ENCODE measurements around the gene TEX9.

The TEX9 gene

GRCh38 chr15:56356616-56357015 lies 8.6 kb upstream of the TEX9 start:
- no peaks in the 10 kb centered on the region for H3K79me1 ChIP-seq (ENCODE audit: low read length)
- no peak overlapping the region for H3K14ac ChIP-seq (ENCODE audit: low read length)
- no peaks in the 10 kb centered on the region for H3K9me3 ChIP-seq (ENCODE audit: insufficient read depth, low read depth, low read length)
- no peak for DNase-seq
- no peak overlapping the region for H3K4me2 ChIP-seq (ENCODE audit: low read length)
- H4K91ac ChIP-seq (ENCODE audit: low read depth, low read length), result no peak overlapping the region
- H3K27ac ChIP-seq (ENCODE audit: low read depth, low read length), result no peak overlapping the region
- H3K23ac ChIP-seq (ENCODE audit: low read length), result no peak overlapping the region
- no peak overlapping the region for H2AK5ac ChIP-seq (ENCODE audit: low read length)
- no peak overlapping the region for H3K4ac ChIP-seq (ENCODE audit: low read depth, low read length)
- H4K12ac ChIP-seq (ENCODE audit: low read depth, low read length), result no peak overlapping the region
- no peaks in the 10 kb centered on the region for H3K36me3 ChIP-seq (ENCODE audit: control insufficient read depth in 1 of 2, insufficient read depth in 2 of 2, low read length in 2 of 2)
- no peaks in the 10 kb centered on the region for H3K27me3 ChIP-seq (ENCODE audit: insufficient read depth, low read length)
- H2BK120ac ChIP-seq (ENCODE audit: insufficient read depth, low read length, poor library complexity), result no peak overlapping the region
- H2AFZ ChIP-seq (ENCODE audit: insufficient read depth, low read length, poor library complexity), result no peak overlapping the region
- no peak overlapping the region for H2BK5ac ChIP-seq (ENCODE audit: low read depth, low read length, poor library complexity)
- H3K79me2 ChIP-seq (ENCODE audit: control insufficient read depth, insufficient read depth, low read length, poor library complexity), result no peaks in the 10 kb centered on the region
- H3K9ac ChIP-seq (ENCODE audit: low read length), result no peak overlapping the region
- H3K4me3 ChIP-seq (ENCODE audit: low read depth, low read length), result no peak overlapping the region
- no CpG with 5 or more reads among the region's 2 CpGs for WGBS (ENCODE audit: extremely low coverage, insufficient coverage, insufficient read length)
- H2BK12ac ChIP-seq (ENCODE audit: low read length), result no peak overlapping the region
- no peak overlapping the region for H4K8ac ChIP-seq (ENCODE audit: low read depth, low read length)
- no peaks in the 10 kb centered on the region for H3K4me1 ChIP-seq (ENCODE audit: control insufficient read depth in 1 of 2, insufficient read depth in 2 of 2, low read length in 2 of 2)
- no peak overlapping the region for H3K18ac ChIP-seq (ENCODE audit: low read length)

GRCh38 chr15:56358604-56359003 lies 6.6 kb upstream of the TEX9 start:
- WGBS (ENCODE audit: extremely low coverage, insufficient coverage, insufficient read length), result no CpG with 5 or more reads among the region's 7 CpGs
- H3K79me2 ChIP-seq (ENCODE audit: control insufficient read depth, insufficient read depth, low read length, poor library complexity), result no peaks in the 10 kb centered on the region
- no peak overlapping the region for H4K8ac ChIP-seq (ENCODE audit: low read depth, low read length)
- no peaks in the 10 kb centered on the region for H3K4me1 ChIP-seq (ENCODE audit: control insufficient read depth in 1 of 2, insufficient read depth in 2 of 2, low read length in 2 of 2)
- H3K9me3 ChIP-seq (ENCODE audit: insufficient read depth, low read depth, low read length), result no peaks in the 10 kb centered on the region
- no peaks in the 10 kb centered on the region for H3K27me3 ChIP-seq (ENCODE audit: insufficient read depth, low read length)
- no peak overlapping the region for H3K4me3 ChIP-seq (ENCODE audit: low read depth, low read length)
- no peak overlapping the region for H3K4me2 ChIP-seq (ENCODE audit: low read length)
- H4K91ac ChIP-seq (ENCODE audit: low read depth, low read length), result no peak overlapping the region
- H2AK5ac ChIP-seq (ENCODE audit: low read length), result no peak overlapping the region
- H3K4ac ChIP-seq (ENCODE audit: low read depth, low read length), result no peak overlapping the region
- H4K12ac ChIP-seq (ENCODE audit: low read depth, low read length), result no peak overlapping the region
- DNase-seq, result no peak
- H3K9ac ChIP-seq (ENCODE audit: low read length), result no peak overlapping the region
- H3K23ac ChIP-seq (ENCODE audit: low read length), result no peak overlapping the region
- H2AFZ ChIP-seq (ENCODE audit: insufficient read depth, low read length, poor library complexity), result no peak overlapping the region
- no peaks in the 10 kb centered on the region for H3K79me1 ChIP-seq (ENCODE audit: low read length)
- H2BK5ac ChIP-seq (ENCODE audit: low read depth, low read length, poor library complexity), result no peak overlapping the region
- no peak overlapping the region for H3K27ac ChIP-seq (ENCODE audit: low read depth, low read length)
- H3K14ac ChIP-seq (ENCODE audit: low read length), result no peak overlapping the region
- no peak overlapping the region for H2BK12ac ChIP-seq (ENCODE audit: low read length)
- H2BK120ac ChIP-seq (ENCODE audit: insufficient read depth, low read length, poor library complexity), result no peak overlapping the region
- no peak overlapping the region for H3K18ac ChIP-seq (ENCODE audit: low read length)
- H3K36me3 ChIP-seq (ENCODE audit: control insufficient read depth in 1 of 2, insufficient read depth in 2 of 2, low read length in 2 of 2), result no peaks in the 10 kb centered on the region

GRCh38 chr15:56361987-56362386 lies 3.2 kb upstream of the TEX9 start:
- WGBS (ENCODE audit: extremely low coverage, insufficient coverage, insufficient read length), result no CpG with 5 or more reads among the region's 1 CpG
- H4K12ac ChIP-seq (ENCODE audit: low read depth, low read length), result no peak overlapping the region

GRCh38 chr15:56366211-56366610 lies 985 bp downstream of the TEX9 start:
- WGBS (ENCODE audit: extremely low coverage, insufficient coverage, insufficient read length), result no CpG with 5 or more reads among the region's 2 CpGs

More at GRCh38 chr15:56361987-56362386, 3.2 kb upstream of the TEX9 start:
- Histone ChIP-seq H3K79me1 (ENCODE audit: low read length) (no peaks in the 10 kb centered on the region), H3K27me3 (ENCODE audit: insufficient read depth, low read length) (no peaks in the 10 kb centered on the region), H4K91ac (ENCODE audit: low read depth, low read length) (no peak overlapping the region), H3K4ac (ENCODE audit: low read depth, low read length) (no peak overlapping the region), H2BK5ac (ENCODE audit: low read depth, low read length, poor library complexity) (no peak overlapping the region), H3K9ac (ENCODE audit: low read length) (no peak overlapping the region), H2BK120ac (ENCODE audit: insufficient read depth, low read length, poor library complexity) (no peak overlapping the region), H3K4me3 (ENCODE audit: low read depth, low read length) (no peak overlapping the region), H3K27ac (ENCODE audit: low read depth, low read length) (no peak overlapping the region), H3K18ac (ENCODE audit: low read length) (no peak overlapping the region), H3K79me2 (ENCODE audit: control insufficient read depth, insufficient read depth, low read length, poor library complexity) (no peaks in the 10 kb centered on the region), H3K23ac (ENCODE audit: low read length) (no peak overlapping the region), H2BK12ac (ENCODE audit: low read length) (no peak overlapping the region), H2AFZ (ENCODE audit: insufficient read depth, low read length, poor library complexity) (no peak overlapping the region), H3K36me3 (ENCODE audit: control insufficient read depth in 1 of 2, insufficient read depth in 2 of 2, low read length in 2 of 2) (no peaks in the 10 kb centered on the region), H2AK5ac (ENCODE audit: low read length) (no peak overlapping the region), H3K9me3 (ENCODE audit: insufficient read depth, low read depth, low read length) (no peaks in the 10 kb centered on the region), H3K14ac (ENCODE audit: low read length) (no peak overlapping the region), H3K4me2 (ENCODE audit: low read length) (no peak overlapping the region), H3K4me1 (ENCODE audit: control insufficient read depth in 1 of 2, insufficient read depth in 2 of 2, low read length in 2 of 2) (no peaks in the 10 kb centered on the region), H4K8ac (ENCODE audit: low read depth, low read length) (no peak overlapping the region)
- no peak for DNase-seq

More at GRCh38 chr15:56366211-56366610, 985 bp downstream of the TEX9 start:
- Histone ChIP-seq H4K12ac (ENCODE audit: low read depth, low read length) (no peak overlapping the region), H3K9me3 (ENCODE audit: insufficient read depth, low read depth, low read length) (no peaks in the 10 kb centered on the region), H3K36me3 (ENCODE audit: control insufficient read depth in 1 of 2, insufficient read depth in 2 of 2, low read length in 2 of 2) (no peaks in the 10 kb centered on the region), H2AK5ac (ENCODE audit: low read length) (no peak overlapping the region), H3K27ac (ENCODE audit: low read depth, low read length) (no peak overlapping the region), H3K23ac (ENCODE audit: low read length) (no peak overlapping the region), H2AFZ (ENCODE audit: insufficient read depth, low read length, poor library complexity) (no peak overlapping the region), H2BK5ac (ENCODE audit: low read depth, low read length, poor library complexity) (no peak overlapping the region), H4K91ac (ENCODE audit: low read depth, low read length) (no peak overlapping the region), H3K9ac (ENCODE audit: low read length) (no peak overlapping the region), H3K14ac (ENCODE audit: low read length) (no peak overlapping the region), H3K79me1 (ENCODE audit: low read length) (no peaks in the 10 kb centered on the region), H3K4me2 (ENCODE audit: low read length) (peak overlapping the region; percentile 93), H3K27me3 (ENCODE audit: insufficient read depth, low read length) (no peaks in the 10 kb centered on the region), H3K4ac (ENCODE audit: low read depth, low read length) (no peak overlapping the region), H3K4me1 (ENCODE audit: control insufficient read depth in 1 of 2, insufficient read depth in 2 of 2, low read length in 2 of 2) (no peaks in the 10 kb centered on the region), H2BK120ac (ENCODE audit: insufficient read depth, low read length, poor library complexity) (no peak overlapping the region), H3K18ac (ENCODE audit: low read length) (no peak overlapping the region), H3K79me2 (ENCODE audit: control insufficient read depth, insufficient read depth, low read length, poor library complexity) (no peaks in the 10 kb centered on the region), H3K4me3 (ENCODE audit: low read depth, low read length) (no peak overlapping the region), H4K8ac (ENCODE audit: low read depth, low read length) (peak overlapping the region; percentile 19), H2BK12ac (ENCODE audit: low read length) (no peak overlapping the region)
- DNase-seq, result no peak
